GM21528 (cell line): ENCODE measurements around the gene FGF18.
"Not testable (repeated sequence)": the region's sequence is repeated elsewhere in the genome, so short reads cannot be mapped to it uniquely, and the experiment has no call there.

ENCODE experiments used
- ATAC-seq: cut with Tn5 transposase; IDR thresholded peaks from one replicate; pipeline ENCODE4 v1.9.1; 2021; ENCODE audit warnings: mild to moderate bottlenecking, moderate library complexity; ENCODE audit not compliant: unreplicated experiment, low FRiP score

Gene FGF18

GRCh38 chr5:171418982-171419687, at the start of gene FGF18:
Gene FGF18 (plus strand): TSS chr5:171419647. CDS start chr5:171420200, 553 bp downstream.
- peak; percentile 45 for ATAC-seq

DNA sequence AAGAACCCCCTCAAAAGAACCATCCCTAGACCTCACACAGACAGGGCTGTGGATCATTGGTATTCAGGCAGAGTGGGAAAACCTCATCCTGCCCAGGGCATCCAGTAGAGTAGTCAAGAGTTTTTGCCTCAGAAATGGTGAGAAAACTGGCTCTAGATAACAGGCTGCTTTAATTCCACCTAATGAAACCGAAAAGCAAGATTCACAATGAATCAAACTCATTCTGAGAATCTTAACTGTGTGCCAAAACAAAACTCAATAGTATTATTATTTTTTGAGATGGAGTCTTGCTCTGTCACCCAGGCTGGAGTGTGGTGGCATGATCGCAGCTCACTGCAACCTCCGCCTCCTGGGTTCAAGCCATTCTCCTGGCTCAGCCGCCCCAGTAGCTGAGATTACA, 49.5 kb upstream of the FGF18 start:
- ATAC-seq, result no peak

DNA sequence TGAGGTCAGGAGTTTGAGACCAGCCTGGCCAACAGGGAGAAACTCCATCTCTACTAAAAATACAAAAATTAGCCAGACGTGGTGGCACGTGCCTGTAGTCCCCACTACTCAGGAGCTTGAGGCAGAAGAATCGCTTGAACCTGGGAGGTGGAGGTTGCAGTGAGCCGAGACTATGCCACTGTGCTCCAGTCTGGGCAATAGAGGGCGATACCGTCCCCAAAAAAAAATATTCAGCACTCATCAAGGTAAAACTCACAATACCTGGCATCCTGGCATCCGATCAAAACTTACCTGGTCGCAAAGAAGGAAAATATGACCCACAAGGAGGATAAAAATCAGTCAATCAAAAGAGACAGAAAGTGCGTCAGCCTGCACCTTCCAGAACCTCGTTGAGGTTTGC, 48.6 kb upstream of the FGF18 start:
- not testable (repeated sequence) for ATAC-seq

GRCh38 chr5:171371326-171371725, 48.1 kb upstream of the FGF18 start:
- ATAC-seq, result no peak

DNA sequence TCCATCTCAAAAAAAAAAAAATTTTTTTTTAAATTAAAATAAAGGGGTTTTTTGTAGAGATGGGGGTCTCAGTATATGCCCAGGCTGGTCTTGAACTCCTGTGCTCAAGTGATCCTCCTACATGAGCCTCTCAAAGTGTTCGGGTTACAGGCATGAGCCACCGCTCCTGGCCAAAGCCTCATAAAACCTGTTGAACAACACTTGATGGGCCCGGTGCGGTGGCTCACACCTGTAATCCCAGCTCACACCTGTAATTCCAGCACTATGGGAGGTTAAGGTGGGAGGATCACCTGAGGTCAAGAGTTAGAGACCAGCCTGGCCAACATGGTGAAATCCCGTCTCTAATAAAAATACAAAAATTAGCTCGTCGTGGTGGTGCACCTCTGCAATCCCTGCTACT, 39.5 kb upstream of the FGF18 start:
- no peak for ATAC-seq

GRCh38 chr5:171384416-171384815, 35.0 kb upstream of the FGF18 start:
- not testable (repeated sequence) for ATAC-seq

- ATAC-seq, result not testable (repeated sequence)
Observed at GRCh38 chr5:171384999-171385398, 34.4 kb upstream of the FGF18 start.

GRCh38 chr5:171386006-171386671, 33.3 kb upstream of the FGF18 start:
- ATAC-seq, result no peak

- peak; percentile 2 for ATAC-seq
Observed at GRCh38 chr5:171386861-171387344, 32.5 kb upstream of the FGF18 start.

- peak; percentile 77 for ATAC-seq
Observed at GRCh38 chr5:171387345-171387969, 32.0 kb upstream of the FGF18 start, which contains the start of gene NPM1. Gene NPM1 (plus strand): TSS chr5:171387849. CDS start chr5:171387949, 100 bp downstream.

- ATAC-seq, result peak; percentile 36
Observed at GRCh38 chr5:171387970-171388815, 31.3 kb upstream of the FGF18 start.

DNA sequence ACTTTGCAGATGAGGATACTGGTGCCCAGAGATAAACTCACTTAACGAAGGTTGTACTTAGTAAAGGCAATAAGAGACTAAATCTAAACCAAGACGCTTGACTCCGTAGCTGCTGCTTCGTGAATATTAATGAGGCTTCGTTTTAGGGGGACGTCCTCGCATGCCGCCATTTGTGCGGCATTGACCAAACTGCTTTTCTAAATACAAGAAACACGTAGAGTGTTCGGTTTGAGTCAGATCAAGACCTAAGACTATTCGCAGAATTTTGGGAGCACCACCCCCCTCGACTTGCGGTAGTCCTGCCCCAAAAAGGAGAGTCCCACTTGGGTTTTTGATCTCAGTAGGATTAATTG, 30.7 kb upstream of the FGF18 start:
- peak; percentile 3 for ATAC-seq

GRCh38 chr5:171390883-171391677, 28.4 kb upstream of the FGF18 start:
- no peak for ATAC-seq

DNA sequence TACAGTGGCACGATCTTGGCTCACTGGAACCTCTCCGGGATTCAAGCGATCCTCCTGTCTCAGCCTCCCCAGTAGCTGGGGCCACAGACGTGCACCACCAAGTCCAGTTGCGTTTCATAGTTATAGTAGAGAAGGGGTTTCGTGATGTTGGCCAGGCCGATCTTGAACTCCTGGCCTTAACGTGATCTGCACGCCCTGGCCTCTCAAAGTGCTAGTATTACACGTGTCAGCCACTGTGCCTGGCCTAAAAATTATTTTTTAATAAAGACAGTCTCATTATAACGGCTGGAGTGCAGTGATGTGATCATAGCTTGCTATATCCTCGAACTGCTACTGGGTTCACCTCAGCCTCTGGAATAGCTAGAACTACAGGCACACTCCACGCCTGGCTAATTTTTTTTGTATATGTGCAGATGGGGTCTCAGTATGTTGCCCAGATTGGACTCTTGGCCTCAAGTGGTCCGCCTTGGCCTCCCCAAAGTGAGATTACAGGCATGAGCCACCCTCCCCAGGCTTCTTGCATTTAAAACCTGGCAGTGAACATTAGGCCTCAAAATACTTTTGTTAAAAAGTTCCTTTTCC, 27.4 kb upstream of the FGF18 start:
- no peak for ATAC-seq

- ATAC-seq, result no peak
Observed at GRCh38 chr5:171392585-171393159, 26.8 kb upstream of the FGF18 start.

DNA sequence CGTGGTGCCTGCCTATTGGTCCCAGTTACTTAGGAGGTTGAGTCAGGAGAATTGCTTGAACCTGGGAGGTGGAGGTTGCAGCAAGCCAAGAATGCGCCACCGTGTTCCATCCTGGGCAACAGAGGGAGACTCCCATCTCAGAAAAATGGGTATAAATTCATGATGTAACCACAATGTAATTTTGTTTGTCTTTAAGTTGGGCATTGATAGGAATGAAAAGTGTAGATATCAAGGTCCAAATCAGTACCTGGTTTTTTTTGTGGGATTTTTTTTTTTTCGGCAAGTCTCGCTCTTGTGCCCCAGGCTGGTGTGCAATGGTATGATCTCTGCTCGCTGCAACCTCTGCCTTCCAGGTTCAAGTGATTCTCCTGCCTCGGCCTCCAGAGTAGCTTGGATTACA, 24.4 kb upstream of the FGF18 start:
- ATAC-seq, result no peak

DNA sequence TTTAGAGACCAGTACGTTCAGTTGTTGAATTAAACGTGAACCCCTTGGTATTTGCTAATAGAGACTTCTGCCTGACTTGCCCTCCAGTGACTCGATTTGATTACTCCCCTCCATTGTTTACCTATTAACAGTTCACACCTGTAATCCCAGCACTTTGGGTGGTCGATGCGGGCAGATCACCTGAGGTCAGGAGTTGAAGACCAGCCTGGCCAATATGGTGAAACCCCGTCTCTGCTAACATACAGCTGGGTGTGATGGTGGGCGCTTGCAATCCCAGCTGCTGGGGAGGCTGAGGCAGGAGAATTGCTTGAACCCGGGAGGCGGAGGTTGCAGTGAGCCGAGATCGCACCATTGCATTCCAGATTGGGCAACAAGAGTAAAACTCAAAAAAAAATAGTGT, 22.9 kb upstream of the FGF18 start:
- not testable (repeated sequence) for ATAC-seq

- ATAC-seq, result no peak
Observed at GRCh38 chr5:171397190-171397589, 22.3 kb upstream of the FGF18 start.

GRCh38 chr5:171397599-171397998, 21.8 kb upstream of the FGF18 start:
- ATAC-seq, result no peak
